ENCODE measurements around the gene TFB2M.
A peak's percentile ranks its signal among the peaks of the same experiment; 100 is the strongest.
"Not testable (repeated sequence)": the region's sequence is repeated elsewhere in the genome, so short reads cannot be mapped to it uniquely, and the experiment has no call there.

The TFB2M gene, protein sequence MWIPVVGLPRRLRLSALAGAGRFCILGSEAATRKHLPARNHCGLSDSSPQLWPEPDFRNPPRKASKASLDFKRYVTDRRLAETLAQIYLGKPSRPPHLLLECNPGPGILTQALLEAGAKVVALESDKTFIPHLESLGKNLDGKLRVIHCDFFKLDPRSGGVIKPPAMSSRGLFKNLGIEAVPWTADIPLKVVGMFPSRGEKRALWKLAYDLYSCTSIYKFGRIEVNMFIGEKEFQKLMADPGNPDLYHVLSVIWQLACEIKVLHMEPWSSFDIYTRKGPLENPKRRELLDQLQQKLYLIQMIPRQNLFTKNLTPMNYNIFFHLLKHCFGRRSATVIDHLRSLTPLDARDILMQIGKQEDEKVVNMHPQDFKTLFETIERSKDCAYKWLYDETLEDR

DNA sequence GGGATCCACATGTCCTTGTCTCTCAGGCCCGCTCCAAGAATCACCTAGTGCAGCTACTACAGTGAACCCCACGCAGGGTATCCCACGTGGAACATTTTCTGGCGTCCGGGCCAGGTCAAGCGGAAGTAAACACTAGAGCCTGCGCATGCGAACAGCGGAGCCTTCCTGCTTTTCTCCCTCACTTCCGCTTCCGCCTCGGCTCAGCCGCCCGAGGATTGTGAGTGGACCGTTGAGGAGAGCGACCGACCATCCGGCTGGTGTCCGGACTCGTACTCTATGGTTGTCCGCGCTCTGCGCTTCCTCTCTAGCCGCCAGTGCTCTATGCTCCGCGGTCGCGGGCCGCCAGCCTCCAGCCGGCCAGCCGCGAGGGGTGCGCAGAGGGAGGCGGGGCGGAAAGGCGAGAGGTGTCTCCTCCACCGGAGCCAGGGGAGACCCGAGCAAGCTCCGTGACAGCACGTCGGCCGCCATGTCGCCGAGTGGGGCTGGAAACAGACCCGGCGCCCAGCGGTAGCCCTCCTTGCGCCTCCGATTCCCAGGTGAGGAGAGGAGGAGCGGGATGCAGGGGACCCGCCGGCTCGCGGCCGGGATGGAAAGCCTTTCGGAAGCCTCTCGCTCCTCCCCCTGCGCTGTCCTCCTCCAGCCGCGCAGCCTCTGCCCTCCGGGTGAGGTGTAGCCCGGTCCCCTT is at the start of gene TFB2M, which contains the start of gene CNST:
TFB2M (minus strand) TSS at position 134 of the 685 bp plus-strand sequence; CDS start at position 11, 123 bp downstream.
CNST (plus strand) TSS at position 329 of the 685 bp plus-strand sequence. CDS start 25,107 bp downstream, outside the sequence.
- DNase-seq: peak; percentile 96

DNA sequence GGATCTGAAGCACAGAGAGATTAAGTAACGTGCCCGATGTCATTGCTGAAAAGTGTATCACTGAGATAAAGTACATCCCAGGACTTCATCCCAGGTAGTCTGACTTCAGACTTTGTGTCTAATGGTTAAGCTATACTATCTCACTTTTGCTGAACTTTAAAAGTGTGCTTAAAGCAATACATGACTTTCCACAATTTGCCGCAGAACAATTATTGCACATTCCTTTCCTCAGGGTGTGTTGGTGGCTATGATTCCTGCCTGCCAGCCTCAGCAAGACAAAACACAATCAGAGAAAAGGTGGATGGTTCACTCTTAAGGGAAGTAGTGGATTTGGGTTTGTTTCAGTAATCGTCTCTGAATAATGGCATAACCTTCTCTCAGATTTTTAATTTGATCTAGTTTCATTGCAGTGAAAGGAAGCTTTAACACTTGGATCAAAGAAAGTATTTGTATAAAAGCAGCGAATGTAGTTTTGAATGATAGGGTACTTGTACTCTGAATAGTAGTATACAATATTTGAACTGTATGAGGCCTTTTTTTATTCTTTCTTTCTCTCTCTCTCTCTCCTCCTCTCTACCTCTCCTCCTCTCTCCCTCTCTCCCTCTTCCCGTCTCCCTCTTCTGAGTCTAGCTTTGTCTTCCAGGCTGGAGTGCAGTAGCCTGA is 47.2 kb upstream of the TFB2M start:
- no peak for DNase-seq

DNA sequence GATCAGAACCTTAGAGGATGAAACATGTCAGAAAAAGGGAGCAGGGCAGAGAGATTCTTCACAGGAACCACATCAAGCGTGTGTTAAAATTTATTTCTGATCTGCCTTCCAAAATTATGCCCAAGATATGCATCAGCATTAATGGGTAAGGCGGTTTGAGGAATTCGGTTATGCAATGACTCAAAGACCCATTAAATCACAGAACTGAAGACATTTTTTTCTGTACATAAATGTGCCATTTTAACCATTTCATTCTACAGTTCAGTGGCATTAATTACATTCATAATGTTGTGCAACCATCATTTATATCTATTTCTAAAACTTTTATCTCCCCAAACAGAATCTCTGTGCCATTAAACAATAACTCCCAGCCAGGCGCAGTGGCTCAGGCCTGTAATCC is 43.6 kb upstream of the TFB2M start:
- DNase-seq: no peak

DNA sequence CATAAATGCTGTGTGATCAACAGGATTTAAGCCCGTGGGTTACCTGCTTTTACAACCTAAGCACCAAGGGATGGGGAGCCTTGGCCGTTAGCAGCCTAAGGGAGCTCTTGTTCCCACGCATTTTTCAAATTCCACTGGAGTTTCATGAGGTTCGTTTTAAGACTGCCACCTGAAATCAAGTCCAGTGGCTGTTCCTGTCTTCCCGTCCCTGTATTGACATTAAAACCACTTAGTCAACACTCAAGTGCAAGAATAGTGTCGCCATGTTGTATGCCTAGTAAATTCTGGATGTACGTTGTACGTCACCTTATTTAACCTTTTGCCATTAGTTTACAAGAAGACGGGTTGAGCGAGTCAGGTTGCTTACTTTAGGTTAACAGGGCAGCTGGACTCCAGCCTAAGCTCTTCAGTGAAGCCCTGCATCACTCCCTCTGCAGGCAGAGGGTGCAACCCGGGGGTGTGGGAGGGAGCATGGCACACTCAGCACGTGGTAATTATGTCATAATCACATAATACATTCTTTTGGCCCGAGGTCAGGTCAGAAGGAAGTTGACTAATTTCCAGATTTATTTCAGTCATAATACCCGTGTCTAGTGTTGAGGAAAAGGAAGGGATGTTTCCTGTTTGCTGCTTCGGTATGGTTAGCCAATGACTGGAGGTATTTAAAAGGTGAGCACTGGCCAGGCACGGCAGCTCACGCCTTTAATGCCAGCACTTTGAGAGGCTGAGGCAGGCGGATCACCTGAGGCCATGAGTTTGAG is 42.7 kb upstream of the TFB2M start:
- peak; percentile 92 for DNase-seq

DNA sequence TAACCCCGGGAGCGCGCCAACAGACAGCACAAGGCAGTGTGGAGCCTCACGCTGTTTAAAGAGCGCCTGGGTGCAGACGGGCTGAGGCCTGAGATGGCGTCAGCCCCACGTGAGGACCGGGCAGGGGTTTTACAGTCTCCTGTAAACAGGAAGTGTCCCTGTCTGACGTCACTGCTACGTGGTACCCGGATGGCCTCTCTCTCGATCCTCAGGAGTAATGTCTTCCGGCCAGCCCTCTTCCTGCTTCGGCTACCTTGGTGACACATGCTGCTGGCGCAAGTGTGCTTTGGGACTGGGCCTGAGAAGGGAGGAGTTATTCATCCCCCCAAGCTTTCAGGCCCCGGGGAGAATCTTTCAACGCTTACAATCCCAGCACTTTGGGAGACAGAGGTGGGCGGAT is 41.4 kb upstream of the TFB2M start:
- no peak for DNase-seq

DNA sequence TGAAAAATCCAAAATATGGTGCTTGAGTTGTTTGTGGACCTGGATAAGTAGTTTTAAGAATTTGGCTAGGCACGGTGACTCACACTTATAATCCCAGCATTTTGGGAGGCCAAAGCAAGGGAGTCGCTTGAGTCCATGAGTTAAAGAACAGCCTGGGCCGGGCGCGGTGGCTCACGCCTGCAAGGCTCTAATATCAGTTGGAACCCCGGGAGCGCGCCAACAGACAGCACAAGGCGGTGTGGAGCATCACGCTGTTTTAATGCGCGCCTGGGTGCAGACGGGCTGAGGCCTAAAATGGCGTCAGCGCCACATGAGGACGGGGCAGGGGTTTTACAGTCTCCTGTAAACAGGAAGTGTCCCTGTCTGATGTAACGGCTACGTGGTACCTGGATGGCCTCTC is 39.2 kb upstream of the TFB2M start:
- not testable (repeated sequence) for DNase-seq

DNA sequence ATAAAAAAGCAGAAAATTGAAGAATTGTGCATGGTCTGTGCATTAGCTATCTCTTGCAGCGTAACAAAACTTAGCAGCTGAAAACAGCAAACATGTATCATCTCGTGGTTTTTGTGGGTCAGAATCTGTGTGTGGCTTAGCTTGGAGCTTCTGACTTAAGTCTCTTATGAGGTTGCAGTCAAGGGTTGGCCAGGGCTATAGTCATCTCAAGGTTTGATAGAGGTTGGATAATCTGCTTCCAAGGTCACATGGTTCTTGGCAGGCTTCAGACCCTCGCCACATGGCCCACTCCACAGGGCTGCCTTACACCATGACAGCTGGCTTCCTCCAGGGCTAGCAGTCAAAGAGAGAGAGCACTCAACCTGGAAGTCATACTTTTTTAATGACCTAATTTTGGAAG is 36.1 kb upstream of the TFB2M start:
- no peak for DNase-seq

DNA sequence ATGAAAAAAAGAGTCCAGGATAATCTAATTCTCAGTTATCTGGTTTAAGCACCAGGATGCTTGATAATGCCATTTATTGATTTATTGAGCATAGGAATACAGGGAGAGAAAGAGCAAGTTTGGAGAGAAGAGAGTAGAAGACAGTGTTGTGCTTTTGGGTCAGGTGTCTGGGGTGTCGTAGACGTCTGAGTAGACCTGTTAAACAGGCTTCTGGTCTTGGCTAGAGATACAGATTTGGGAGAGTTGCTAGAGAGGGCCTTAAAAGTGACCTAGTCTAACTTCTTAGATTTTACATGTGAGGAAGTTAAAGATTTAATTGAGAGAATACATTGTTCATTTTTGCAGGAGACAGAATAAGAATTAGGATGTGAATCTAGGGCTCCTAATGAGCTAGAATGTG is 34.5 kb upstream of the TFB2M start:
- DNase-seq: no peak

DNA sequence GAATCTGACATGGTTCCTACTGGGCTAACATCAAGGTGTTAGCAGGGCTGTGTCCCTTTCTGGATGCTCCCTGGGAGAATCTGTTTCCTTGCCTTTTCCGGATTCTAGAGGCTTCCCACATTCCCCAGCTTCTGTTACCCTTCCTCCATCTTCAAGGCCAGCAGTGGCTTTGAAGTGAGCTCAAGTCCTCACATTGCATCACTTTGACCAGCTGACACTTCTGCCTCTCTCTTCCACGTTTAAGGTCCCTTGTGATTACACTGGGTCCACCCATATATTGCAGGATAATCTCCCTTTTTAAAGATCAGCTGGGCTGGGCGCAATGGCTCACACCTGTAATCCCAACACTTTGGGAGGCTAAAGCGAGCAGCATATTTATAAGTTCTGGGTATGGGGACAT is 33.3 kb upstream of the TFB2M start:
- no peak for DNase-seq

DNA sequence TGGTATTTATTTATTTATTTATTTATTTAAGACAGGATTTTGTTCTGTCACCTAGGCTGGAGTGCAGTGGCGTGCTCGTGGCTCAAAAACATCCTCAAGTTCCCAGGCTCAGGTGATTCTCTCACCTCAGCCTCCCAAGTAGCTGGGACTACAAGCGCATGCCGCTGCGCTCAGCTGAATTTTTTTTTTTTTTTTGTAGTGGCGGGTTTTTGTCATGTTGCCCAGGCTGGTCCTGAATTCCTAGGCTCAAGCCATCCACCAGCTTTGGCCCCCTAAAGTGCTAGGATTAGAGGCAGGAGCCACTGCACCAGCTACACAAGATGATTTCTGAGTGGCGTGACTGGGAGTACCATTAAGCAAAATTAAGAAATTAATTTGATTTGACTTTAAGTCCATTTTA is 31.9 kb upstream of the TFB2M start:
- DNase-seq: no peak

DNA sequence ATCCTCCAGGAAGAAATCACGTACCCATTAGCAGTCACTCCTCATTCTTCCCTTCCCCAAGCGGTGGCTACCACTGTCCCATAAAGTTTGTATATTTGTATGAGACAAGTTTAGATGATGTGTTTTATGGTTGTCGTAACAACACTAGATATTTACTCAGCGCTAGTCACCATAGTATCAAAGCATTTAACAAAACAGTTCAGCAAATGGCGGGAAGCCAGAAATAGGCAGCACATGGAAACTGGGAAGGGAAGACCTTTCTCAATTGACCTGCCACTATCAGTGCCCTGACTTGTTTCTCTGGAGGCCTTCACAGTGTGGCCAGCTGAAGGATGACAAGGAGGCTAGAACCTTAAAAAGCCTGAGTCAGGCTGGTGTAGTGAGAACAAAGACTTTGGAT is 31.3 kb upstream of the TFB2M start:
- no peak for DNase-seq

DNA sequence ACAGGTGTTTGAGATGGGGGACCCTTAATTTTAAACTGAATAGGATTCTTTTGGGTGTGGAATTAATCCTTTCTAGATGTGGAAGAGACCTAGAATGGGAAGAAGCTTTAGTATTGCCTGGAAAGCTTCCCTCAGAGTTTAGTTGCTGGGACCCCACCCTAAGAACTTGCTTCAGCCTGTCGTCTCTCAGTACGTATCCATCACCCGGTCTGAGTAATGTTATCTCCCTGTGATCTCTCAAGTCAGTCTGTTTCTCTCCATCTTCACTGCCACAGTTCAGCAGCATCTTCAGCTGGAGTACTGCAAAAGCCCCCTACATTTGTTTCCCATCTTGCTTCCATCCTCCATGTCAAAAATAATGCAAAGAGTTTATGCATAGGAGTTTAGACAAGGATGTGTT is 29.1 kb upstream of the TFB2M start:
- no peak for DNase-seq

DNA sequence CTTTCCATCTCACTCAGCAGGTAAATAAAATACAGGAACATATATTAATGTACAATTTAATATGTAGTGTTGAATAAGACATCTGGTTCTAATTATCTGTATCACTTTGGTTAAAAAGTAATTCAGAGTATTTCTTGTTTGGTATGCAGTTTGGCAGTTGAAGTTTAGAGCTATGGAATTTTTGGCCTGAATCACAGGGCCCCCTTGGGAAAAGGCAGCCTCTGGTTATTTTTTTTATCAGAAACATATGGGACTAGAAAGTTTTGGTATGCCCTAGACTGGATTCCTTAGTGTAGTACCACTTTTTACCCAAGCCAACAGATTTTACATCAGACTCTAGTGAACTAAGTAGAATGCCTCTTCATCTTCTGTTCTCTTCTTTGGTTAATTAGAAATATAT is 26.6 kb upstream of the TFB2M start:
- DNase-seq: no peak

DNA sequence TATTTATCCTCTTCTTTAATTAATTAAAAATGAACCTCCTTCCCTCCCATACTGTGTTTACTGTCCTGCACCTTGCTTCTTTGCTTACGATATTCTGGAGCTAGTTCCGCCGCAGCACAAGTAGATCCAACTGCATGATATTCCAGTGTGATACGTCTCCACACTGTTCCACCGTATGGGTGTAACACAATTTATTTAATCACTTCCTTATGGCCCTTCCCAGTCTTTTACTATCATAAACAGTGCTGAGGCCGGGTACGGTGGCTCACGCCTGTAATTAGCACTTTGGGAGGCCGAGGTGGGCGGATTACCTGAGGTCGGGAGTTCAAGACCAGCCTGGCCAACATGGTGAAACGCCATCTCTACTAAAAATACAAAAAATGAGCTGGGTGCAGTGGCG is 25.9 kb upstream of the TFB2M start:
- no peak for DNase-seq

DNA sequence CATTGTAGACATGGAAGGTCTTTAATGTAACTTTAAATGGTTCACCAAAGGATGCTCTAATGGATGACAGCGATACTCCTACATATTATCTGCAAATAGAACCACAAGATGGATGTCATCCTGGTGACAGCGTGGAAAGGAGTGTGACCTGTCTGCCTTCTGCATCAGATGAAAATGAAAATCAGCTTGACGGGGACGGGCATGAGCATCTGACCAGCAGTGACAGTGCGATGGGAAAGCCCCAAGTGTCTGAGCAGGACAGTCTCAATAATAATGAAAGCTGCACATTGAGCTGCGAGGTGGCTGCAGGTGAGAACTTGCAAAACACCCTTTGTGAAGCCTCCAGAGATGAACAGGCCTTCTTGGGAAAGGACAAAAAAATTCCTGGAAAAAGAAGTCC is 25.4 kb upstream of the TFB2M start:
- DNase-seq: no peak

DNA sequence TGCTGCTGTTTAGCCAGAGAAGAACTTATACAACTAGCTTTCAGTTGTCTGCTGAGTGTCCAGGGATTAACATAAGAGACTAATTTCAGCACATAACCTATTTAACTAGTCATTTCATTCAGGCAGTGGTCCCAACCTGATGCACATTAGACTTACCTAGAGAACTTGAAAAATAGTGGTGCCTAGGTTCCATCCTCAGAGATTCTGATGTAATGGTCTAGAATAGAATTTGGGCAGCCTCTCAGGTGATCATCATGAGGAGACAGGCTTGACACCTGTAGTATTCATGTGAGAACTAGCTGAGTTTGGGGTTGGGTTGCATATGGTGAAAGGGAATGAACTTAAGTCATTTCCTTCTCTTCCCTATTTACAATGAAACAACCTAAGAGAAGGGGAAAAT is 25.0 kb upstream of the TFB2M start:
- no peak for DNase-seq

DNA sequence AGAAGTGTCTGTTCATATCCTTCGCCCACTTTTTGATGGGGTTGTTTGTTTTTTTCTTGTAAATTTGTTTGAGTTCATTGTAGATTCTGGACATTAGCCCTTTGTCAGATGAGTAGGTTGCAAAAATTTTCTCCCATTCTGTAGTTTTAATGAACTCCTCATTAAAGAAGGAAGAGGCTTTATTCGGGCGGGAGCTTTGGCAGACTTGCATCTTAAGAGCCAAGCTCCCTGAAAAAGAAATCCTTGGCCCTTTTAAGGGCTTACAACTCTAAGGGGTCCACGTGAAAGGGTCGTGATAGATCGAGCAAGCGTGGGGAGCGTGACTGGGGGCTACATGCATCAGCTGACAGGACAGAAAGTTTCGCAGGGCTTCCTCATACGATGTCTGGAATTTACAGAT is 23.9 kb upstream of the TFB2M start:
- not testable (repeated sequence) for DNase-seq

DNA sequence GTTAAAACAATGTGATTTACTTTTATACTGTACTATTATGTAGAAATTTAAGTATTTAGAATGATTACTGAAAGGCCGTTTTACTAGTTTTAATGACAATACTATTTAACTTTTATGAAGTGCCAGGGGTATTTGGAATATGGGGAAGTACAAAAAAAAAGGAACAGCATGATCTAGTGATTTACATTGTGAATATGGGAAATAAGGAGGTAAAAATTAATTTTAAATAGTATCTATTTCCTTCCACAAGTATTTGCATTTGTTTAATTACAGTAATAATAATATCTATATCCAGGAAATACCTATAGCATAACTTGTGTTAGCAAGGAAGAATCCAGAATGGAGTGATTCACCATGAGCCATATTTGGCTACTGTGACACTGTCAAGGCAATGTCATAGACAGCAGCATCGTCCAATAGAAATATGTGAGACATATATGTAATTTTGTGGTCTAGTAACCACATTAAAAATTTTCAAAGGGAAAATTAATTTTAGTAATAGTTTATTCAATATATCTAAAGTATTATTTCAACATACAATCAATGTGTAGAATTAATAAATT is 22.2 kb upstream of the TFB2M start:
- no peak for DNase-seq

DNA sequence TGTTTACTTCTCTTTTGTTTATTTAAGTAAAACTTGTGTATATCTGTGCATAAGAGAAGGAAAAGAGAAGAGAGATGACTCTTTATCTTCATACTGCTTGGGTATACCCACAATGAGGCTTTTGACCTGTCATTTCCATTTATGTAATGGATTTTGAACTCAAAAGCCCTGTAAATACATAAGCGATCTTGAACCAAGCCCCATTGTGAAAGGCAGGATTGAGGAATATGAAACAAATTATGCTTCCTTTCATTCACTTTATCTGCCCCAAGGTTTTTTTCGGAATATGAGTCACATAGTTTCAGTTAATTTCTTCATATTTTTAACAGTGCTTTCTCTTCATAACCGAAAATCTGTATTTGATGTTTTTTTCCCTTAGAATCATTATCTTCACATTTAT is 21.5 kb upstream of the TFB2M start:
- DNase-seq: no peak

DNA sequence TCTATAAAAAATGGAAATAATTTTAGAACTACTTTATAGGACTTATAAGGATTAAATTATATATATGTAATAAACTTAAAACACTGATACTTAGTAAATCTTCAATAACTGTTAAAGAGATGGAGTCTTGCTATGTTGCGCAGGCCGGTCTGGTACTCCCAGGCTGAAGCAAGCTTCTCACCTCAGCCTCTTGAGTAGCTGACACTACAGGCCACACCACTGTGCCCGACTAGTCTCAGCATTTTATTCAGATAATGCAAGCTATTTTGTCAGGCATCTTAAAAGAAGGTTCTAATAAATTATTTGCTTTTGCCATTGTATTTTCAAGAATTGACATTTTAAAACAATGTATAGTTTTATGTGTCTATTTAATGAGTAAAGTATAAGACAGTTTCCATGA is 21.0 kb upstream of the TFB2M start:
- DNase-seq: no peak

DNA sequence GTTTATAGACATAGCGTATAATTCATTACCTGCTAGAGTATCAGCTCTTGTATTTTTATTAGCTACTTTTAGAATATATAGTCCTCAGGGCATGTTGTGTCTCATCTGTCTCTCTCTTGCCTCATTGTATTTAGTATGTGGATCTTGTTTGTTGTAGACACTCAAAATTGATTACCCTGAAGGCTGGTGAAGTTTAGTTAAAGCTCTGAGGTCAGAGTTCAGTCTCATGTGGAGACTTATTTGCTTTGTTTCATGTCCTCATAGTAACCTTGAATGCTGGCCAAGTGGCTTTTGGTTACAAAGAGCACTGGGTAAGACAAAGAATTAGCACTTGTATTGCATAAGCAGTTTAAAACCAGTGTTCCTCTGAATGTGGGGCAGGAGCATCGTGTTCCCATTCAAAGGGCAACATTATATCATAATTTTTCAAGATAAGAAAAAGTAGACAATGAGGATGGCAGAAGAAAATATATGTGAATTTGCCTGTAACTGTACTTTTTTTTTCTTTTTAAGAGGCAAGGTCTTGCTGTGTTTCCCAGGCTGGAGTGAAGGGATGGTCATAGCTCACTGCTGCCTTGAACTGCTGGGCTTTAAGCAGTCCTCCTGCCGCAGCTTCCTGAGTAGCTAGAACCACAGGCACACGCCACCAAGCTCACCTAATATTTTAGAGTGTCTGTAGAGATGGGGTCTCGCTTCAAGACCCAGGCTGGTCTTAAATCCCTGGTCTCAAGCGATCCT is 17.6 kb upstream of the TFB2M start:
- DNase-seq: peak; percentile 11

DNA sequence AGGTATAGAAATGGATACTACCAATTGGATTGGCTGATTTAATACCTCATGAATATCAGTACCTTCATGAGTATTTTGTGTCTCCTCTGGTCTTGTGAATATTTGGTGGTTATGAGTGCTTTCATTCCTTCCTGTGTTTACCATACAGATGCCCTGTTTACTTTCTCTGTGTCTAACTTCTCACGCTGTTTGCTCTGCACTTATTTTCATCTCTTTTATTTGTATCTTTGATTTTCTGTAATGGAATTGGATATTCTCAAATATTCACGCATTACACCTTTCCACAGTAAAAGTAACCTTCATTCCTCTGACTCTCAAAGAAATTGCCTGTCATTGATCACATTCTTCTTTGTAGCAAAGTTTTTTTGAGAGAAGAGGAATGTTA is 17.0 kb upstream of the TFB2M start:
- DNase-seq: no peak

All from GF-D8 (cell line).